AG09319 (cell line): ENCODE data around the gene PAX9.

ENCODE experiments used
- DNase-seq: peaks from one replicate; pipeline ENCODE4 v3.0.0-alpha.2; 2010; ENCODE audit warnings: low read depth; ENCODE audit errors: extremely low read depth
- TF ChIP-seq, protein P1 (sequence below): IDR thresholded peaks from 2 replicates; pipeline ENCODE4 v1.5.1; 2011; ENCODE audit warnings: low read depth, mild to moderate bottlenecking, inconsistent platforms, low read length, moderate library complexity

Gene PAX9

DNA sequence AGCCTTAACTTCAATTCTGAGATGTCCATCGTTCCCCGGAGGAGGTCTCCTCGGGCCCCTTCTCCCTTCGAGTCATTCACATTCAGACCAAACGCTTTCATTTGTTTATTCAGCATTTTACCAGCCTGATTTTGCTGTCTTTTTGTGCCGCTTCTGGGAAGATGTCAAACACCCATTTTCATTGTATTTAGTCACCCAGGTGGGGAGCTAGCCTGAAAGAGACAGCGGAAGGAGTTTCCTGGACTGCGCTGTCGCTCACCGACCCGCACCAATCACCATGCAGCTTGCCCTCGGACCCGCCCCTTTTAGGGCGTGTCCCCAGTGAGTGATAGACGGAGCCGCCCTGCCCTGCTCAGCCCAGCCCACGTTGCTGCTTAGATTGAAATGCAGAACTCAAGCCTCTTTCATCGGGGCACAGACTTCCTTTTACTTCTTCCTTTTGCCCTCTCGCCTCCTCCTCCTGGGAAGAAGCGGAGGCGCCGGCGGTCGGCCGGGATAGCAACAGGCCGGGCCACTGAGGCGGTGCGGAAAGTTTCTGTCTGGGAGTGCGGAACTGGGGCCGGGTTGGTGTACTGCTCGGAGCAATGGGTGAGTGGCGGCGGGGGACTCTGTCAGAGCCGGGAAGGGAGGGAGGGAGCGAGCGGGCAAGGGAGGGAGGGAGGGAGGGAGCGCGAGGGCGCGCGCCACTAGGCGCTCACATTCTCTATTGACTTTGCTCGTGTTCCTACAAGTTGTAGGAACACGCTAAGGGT is at the start of gene PAX9:
TSS of gene PAX9 (plus strand) at position 355 of the 752 bp plus-strand sequence. CDS start at position 585, 230 bp downstream.
- peak; percentile 97 for DNase-seq

DNA sequence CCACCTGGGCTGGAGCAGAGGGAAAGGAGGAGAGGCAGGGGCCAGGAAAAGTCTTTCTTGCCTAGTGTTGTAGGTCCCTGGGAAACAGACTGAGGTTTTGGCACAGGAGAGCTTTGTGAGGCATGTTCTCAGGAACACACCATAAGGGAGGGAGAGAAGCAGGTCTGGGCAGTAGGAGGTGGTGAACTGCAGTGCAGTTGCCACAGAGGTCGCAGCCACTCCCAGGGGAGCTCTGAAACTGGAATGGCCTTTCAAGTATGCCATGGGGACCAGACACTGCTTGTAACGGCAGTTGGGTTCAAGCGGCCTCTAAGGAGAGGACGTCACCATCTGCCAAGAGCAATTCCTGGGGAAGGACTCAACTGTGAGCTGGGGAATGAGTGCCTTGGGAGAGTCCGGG is 43.8 kb upstream of the PAX9 start:
- no peak for DNase-seq
- TF ChIP-seq, protein P1, sequence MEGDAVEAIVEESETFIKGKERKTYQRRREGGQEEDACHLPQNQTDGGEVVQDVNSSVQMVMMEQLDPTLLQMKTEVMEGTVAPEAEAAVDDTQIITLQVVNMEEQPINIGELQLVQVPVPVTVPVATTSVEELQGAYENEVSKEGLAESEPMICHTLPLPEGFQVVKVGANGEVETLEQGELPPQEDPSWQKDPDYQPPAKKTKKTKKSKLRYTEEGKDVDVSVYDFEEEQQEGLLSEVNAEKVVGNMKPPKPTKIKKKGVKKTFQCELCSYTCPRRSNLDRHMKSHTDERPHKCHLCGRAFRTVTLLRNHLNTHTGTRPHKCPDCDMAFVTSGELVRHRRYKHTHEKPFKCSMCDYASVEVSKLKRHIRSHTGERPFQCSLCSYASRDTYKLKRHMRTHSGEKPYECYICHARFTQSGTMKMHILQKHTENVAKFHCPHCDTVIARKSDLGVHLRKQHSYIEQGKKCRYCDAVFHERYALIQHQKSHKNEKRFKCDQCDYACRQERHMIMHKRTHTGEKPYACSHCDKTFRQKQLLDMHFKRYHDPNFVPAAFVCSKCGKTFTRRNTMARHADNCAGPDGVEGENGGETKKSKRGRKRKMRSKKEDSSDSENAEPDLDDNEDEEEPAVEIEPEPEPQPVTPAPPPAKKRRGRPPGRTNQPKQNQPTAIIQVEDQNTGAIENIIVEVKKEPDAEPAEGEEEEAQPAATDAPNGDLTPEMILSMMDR, result no peak

More for the DNA sequence above, at the start of gene PAX9:
- TF ChIP-seq, protein P1, result no peak

DNA sequence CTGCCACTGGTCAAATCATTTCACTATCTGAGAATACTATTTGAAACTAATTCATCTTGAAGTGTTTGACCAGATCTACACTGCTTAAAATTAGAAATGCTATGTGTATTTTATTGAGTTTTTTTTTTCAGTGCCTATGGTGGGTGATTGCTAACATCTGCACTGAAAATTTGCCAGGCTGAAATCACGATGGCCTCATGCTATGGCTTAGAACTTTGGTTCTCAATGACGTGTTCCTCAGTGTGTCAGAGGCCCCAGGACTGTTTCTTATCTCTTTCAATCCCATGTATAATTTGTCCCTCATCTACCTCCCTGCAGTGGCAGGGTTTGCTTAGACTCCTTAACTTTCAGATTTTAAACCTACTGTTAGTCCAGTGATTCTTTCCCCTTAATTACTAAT is 43.0 kb upstream of the PAX9 start:
- TF ChIP-seq, protein P1, result no peak
- peak; percentile 20 for DNase-seq

DNA sequence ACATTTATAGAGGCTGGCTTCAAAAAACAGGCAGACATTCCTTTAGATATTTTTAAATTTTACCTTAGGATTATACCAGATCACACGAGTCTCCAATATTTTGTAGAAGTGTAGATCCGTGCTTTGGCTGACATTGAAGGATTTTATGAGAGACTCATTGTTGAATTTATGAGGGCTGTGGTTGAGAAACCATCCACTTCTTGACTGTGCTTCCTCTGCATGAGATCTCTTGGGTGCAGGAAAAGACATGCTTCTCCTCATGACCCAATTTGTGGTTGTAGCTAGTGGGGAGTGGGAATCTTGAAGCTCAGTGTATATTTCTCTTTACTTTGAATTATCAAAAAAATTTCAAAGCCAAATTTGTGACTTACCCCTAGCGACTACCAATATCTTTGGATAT is 42.5 kb upstream of the PAX9 start:
- TF ChIP-seq, protein P1, result no peak
- no peak for DNase-seq

DNA sequence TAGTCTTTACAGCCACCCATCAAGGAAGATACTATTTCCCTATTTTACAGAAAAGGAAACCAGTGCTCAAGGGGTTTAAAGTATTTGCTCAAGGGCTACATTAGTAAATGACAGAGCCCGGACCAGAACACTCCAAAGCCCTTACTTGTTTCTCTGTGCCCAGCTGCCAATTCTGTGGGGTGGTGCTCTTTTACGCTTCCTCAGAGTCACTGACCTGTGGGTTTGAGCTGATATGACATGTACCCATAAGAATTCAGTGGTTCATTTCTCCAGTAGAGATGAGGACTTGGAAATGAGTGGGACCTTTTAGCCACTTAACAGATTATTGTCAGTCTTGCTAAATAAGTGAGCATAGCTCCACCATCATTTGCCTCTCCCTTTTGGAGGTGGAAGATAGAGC is 41.8 kb upstream of the PAX9 start:
- DNase-seq, result no peak
- TF ChIP-seq, protein P1, result no peak

DNA sequence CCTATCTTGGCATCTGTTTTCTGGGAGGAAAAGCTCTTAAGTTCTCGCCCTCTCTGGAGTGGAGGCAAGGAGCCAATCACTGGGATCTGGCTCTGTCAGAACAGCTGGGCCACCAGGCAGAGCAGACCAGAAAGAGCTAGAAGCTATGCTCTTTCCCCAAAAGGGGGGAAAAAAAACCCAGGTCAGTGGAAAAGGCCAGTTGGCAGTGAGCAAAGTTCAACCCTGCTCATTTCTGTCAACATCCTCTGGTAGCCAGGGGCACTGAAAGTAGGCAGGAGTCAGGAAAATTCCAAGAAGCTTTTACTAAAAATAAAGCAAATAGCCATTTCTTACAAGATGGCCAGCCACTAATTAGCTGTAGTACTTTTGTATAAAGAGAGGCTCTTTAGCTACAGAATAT is 36.6 kb upstream of the PAX9 start:
- TF ChIP-seq, protein P1, result no peak

DNA sequence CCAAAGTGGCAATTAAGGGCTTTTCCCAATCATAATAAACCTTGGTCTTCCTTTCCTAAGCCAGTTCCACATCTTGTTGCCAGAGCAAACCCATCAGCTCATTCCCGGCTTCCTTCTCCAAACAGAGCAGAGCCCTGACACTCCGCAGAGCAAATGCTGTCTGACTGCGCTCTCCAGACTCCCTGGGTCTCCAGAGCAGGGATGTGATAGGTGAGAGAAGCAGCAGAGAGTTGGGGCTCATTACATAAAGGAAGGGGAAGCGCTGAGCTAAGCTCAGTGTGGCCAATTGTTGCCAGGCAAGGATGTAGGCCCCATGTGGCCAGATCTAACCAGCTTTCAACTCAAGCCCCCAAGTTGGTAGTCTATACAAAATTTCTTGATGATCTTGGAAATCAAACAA is 36.2 kb upstream of the PAX9 start:
- TF ChIP-seq, protein P1, result no peak
- no peak for DNase-seq

More for the DNA sequence above, 36.6 kb upstream of the PAX9 start:
- no peak for DNase-seq
